Lower lobe of right lung (tissue), 2 donors: ENCODE measurements around the gene RNASEH1. TPM values are rescaled to one million over a fixed set of nuclear protein-coding genes. Genes with fewer than 3 reads are reported as not detected.
"Not testable (repeated sequence)": the region's sequence is repeated elsewhere in the genome, so short reads cannot be mapped to it uniquely, and the experiment has no call there.

Experiments used
- ATAC-seq, 2 donors: fragments of 200-7000 bp; cut with Tn5 transposase; one replicate each; pipeline ENCODE4 v1.9.1; 2020 to 2022; ENCODE audit warnings: mild to moderate bottlenecking in 2 of 2, moderate library complexity in 2 of 2
- DNase-seq: peaks from one replicate; pipeline ENCODE4 v3.0.0-alpha.2; 2020
- H3K27ac ChIP-seq: fragments of 200-600 bp; one replicate; pipeline ENCODE4 v1.8.0; 2022
- H3K27me3 ChIP-seq: fragments of 200-600 bp; one replicate; pipeline ENCODE4 v1.8.0; 2022; ENCODE audit warnings: low read depth
- H3K36me3 ChIP-seq: fragments of 200-600 bp; one replicate; pipeline ENCODE4 v1.8.0; 2022; ENCODE audit warnings: mild to moderate bottlenecking
- H3K4me1 ChIP-seq: fragments of 200-600 bp; one replicate; pipeline ENCODE4 v1.8.0; 2022
- H3K4me3 ChIP-seq: fragments of 200-600 bp; one replicate; pipeline ENCODE4 v1.8.0; 2022; ENCODE audit warnings: mild to moderate bottlenecking
- H3K9me3 ChIP-seq: fragments of 200-600 bp; one replicate; pipeline ENCODE4 v1.8.0; 2022
- CTCF ChIP-seq: fragments of 200-600 bp; IDR thresholded peaks from one replicate; pipeline ENCODE4 v1.8.0; 2022; ENCODE audit warnings: antibody characterized with exemption, mild to moderate bottlenecking
- intact Hi-C: fragments of 100-400 bp; cut with DNase I; formaldehyde crosslinking; loops from one replicate; pipeline ENCODE4 v1.11.0; 2022
- total RNA-seq: library from RNA; stranded (reverse); fragmentation: NEBNext Ultra II Directional; extraction: Animal tissue kit (Norgen Biotek cat#: 25700); gene quantifications from one replicate; pipeline ENCODE4 v1.2.1, GENCODE V29; 2021
- donor health status: DM: no; HTN: yes; CAD: no; lungs with severe emphysema.

Gene RNASEH1
- total RNA-seq, 1 donor from 2014 or later: 17.3 TPM

- Histone ChIP-seq H3K4me1 (peaks cover 50% of the 10 kb centered on the region), H3K36me3 (peaks cover 11% of the 10 kb centered on the region), H3K27me3 (no peaks in the 10 kb centered on the region), H3K9me3 (no peaks in the 10 kb centered on the region), H3K4me3 (peak within 1 kb of the TSS; percentile 87), H3K27ac (peak within 1 kb of the TSS; percentile 100)
- TF ChIP-seq CTCF: no peak
- intact Hi-C loops: no loop called here
- peak; percentile 90 to 92 for ATAC-seq
- DNase-seq: peak; percentile 93
Measured at GRCh38 chr2:3519255-3520205, 38.6 kb downstream of the RNASEH1 start, which contains the start of gene ADI1. Gene ADI1, minus strand, starts transcription at chr2:3519531. Its CDS starts 44 bp downstream, at chr2:3519487.

DNA sequence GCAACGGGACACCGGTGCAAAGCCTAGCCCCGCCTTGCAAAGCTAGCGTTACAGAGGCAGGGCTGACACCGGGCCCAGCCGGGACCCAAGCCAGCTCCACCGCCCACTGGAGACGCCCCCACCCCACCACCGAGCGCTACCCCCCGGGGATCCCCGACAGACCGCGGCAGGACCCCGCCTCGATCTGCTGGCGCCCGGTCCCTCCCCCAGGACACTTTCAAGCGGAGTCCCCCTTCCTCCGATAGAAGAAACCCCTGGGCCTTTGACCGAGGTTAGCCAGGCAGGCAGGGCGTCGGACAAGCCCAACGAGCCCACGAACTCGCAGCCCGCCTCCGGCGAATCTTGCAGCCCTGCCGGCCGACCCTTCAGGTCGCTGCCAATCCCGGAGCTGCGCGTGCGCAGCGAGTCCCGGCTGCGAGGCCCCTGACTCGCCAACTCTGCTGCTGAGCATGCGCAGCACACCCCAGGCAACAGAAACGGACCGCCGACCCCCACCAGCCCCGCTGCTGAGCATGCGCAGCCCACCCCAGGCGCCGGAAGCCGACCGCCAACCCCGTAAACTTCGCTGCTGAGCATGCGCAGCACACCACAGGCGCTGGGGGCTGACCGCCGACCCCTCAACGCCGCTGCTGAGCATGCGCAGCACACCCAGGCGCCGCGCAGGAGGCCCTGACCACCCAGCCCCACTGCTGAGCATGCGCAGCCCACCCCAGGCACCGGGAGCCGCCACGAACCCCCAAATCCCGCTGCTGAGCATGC lies 39.5 kb downstream of the RNASEH1 start:
- Histone ChIP-seq H3K27ac (peak overlapping the region; percentile 100), H3K4me3 (peak overlapping the region; percentile 87), H3K36me3 (peaks cover 15% of the 10 kb centered on the region), H3K9me3 (no peaks in the 10 kb centered on the region), H3K4me1 (peaks cover 41% of the 10 kb centered on the region), H3K27me3 (no peaks in the 10 kb centered on the region)
- no peak for TF ChIP-seq CTCF
- ATAC-seq: peak; percentile 97
- intact Hi-C loops: no loop called here
- DNase-seq: peak; percentile 98

DNA sequence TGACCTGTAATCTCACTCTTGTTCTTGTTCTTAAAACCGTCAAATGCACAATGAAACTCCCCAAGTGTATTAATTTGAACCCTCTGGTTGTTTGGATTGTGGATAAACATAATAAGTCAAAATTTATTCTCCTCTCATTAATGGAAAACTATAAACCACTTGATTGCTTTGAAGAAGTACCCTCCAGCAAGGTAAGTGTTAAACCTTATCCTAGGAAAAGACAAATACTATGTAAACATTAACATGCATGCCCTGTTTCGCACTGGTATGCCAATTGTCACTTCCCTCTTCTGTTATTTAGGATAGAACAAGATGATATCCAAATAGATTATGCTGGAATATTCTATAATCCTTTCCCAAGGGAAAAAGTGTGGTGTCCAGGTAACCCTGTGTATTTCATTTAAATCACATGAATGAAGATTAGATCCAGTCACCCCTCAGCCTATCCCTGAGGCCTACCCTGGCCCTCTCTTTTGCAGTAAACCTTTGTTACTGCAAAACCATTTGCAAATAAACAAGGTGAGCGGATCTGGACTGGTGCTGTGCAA lies 40.1 kb downstream of the RNASEH1 start:
- peak overlapping the region; percentile 100 for H3K27ac ChIP-seq

GRCh38 chr2:3516831-3517230 lies 41.3 kb downstream of the RNASEH1 start:
- ATAC-seq (no peak), DNase-seq (no peak)
- no peaks in the 10 kb centered on the region for H3K27me3 ChIP-seq
- H3K4me3 ChIP-seq: no peak overlapping the region
- H3K9me3 ChIP-seq: no peaks in the 10 kb centered on the region
- H3K36me3 ChIP-seq: peaks cover 33% of the 10 kb centered on the region
- intact Hi-C loops: no loop called here
- no peak for TF ChIP-seq CTCF
- peaks cover 23% of the 10 kb centered on the region for H3K4me1 ChIP-seq
- no peak overlapping the region for H3K27ac ChIP-seq

More for the DNA sequence above, 40.1 kb downstream of the RNASEH1 start:
- peak overlapping the region; percentile 87 for H3K4me3 ChIP-seq
- peaks cover 35% of the 10 kb centered on the region for H3K4me1 ChIP-seq
- no peak for ATAC-seq
- TF ChIP-seq CTCF: no peak
- H3K9me3 ChIP-seq: no peaks in the 10 kb centered on the region
- H3K27me3 ChIP-seq: no peaks in the 10 kb centered on the region
- peaks cover 21% of the 10 kb centered on the region for H3K36me3 ChIP-seq
- DNase-seq: no peak
- intact Hi-C loops: no loop called here

GRCh38 chr2:3515438-3515837 lies 42.7 kb downstream of the RNASEH1 start:
- H3K4me3 ChIP-seq, DNase-seq, intact Hi-C loops, H3K9me3 ChIP-seq, H3K27me3 ChIP-seq, ATAC-seq, H3K27ac ChIP-seq: not testable (repeated sequence)
- Histone ChIP-seq H3K4me1 (peaks cover 19% of the 10 kb centered on the region), H3K36me3 (peaks cover 47% of the 10 kb centered on the region)
